ENCODE measurements around the gene DIP2C. TPM values are rescaled to one million over a fixed set of nuclear protein-coding genes. Genes with fewer than 3 reads are reported as not detected.

Gene DIP2C
- total RNA-seq, 1 experiment from 2014 or later: 11.4 TPM

DNA sequence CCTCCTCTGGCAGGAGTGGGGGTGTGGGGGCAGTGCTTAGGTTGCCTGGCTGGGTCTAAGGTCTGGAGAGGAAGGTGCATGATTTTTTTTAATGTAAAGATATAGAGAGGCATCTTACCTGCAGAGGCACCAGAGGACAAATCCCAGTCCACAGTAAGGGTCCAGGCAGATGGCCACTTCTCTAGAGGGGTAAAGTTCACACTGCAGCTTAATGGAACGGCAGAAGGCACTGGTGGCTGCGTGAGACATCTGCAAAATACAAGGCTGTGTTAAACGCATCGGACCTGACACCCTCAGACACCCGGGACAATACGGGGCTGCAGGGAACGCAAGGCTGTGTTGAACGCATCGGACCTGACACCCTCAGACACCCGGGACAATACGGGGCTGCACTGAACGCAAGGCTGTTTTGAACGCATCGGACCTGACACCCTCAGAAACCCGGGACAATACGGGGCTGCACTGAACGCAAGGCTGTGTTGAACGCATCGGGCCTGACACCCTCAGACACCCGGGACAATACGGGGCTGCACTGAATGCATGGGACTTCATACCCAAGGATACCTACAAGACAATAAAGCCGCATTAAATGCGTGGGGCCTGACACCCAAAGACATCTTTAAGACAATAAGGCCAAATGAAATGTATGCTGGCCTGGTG is 348.3 kb downstream of the DIP2C start:
- Histone ChIP-seq H3K4me3 (ENCODE audit: low read depth, low read length) (no peak overlapping the region), H3K9me3 (no peaks in the 10 kb centered on the region), H3K27me3 (replicated peaks; ENCODE audit: control insufficient read depth, insufficient read depth, low read length) (no peaks in the 10 kb centered on the region), H3K36me3 (ENCODE audit: control insufficient read depth, insufficient read depth, low read length) (peaks cover 9% of the 10 kb centered on the region), H3K4me1 (no peaks in the 10 kb centered on the region)
- POLR2A ChIA-PET: no interaction called here
- H3K36me3 Mint-ChIP-seq (ENCODE audit: insufficient read depth, unreplicated experiment): peaks cover 34% of the 10 kb centered on the region
- CTCF ChIA-PET: no interaction called here
- H3K9me3 Mint-ChIP-seq (ENCODE audit: unreplicated experiment): peaks cover 9% of the 10 kb centered on the region
- no peak overlapping the region for H3K27ac Mint-ChIP-seq (ENCODE audit: unreplicated experiment)
- no peak overlapping the region for H3K4me3 Mint-ChIP-seq (ENCODE audit: unreplicated experiment)
- TF ChIP-seq, protein P1, sequence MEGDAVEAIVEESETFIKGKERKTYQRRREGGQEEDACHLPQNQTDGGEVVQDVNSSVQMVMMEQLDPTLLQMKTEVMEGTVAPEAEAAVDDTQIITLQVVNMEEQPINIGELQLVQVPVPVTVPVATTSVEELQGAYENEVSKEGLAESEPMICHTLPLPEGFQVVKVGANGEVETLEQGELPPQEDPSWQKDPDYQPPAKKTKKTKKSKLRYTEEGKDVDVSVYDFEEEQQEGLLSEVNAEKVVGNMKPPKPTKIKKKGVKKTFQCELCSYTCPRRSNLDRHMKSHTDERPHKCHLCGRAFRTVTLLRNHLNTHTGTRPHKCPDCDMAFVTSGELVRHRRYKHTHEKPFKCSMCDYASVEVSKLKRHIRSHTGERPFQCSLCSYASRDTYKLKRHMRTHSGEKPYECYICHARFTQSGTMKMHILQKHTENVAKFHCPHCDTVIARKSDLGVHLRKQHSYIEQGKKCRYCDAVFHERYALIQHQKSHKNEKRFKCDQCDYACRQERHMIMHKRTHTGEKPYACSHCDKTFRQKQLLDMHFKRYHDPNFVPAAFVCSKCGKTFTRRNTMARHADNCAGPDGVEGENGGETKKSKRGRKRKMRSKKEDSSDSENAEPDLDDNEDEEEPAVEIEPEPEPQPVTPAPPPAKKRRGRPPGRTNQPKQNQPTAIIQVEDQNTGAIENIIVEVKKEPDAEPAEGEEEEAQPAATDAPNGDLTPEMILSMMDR (IDR thresholded peaks at IDR 0.05; ENCODE audit: insufficient read depth in 1 of 2, low read depth in 1 of 2, low read length in 1 of 2, severe bottlenecking in 1 of 2, unreplicated experiment in 1 of 2): no peak
- intact Hi-C loops (cut with micrococcal nuclease; ENCODE audit: unreplicated experiment): no loop called here
- BruUV-seq (replicated peaks): no TSS peak
- H3K4me1 Mint-ChIP-seq (ENCODE audit: low read depth, unreplicated experiment): no peaks in the 10 kb centered on the region
- no peak for DNase-seq
- no peaks in the 10 kb centered on the region for H3K27me3 Mint-ChIP-seq (ENCODE audit: insufficient read depth, unreplicated experiment)

DNA sequence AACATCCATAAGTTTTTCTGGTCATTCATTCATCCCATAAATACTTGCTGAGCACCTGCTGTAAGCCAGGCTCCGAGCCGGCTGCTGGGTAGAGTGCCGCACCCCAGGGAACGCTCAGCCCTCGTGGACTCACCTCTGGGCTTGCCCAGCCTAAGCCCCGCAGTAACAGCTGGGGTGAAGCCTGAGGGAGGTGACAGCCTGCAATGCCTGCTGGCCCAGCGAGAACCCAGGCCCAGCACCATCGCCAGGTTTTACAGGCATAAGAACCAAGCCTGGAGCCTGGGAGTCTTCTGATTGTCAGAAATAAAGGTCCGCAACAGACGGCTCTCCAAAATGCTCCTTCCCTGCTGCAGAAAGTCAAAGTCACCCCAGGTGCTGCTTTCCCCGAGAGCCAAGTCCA is 348.8 kb downstream of the DIP2C start:
- intact Hi-C loops (cut with micrococcal nuclease; ENCODE audit: unreplicated experiment): no loop called here
- H3K27me3 Mint-ChIP-seq (ENCODE audit: insufficient read depth, unreplicated experiment): no peaks in the 10 kb centered on the region
- CTCF ChIA-PET: no interaction called here
- H3K27ac Mint-ChIP-seq (ENCODE audit: unreplicated experiment): no peak overlapping the region
- Histone ChIP-seq H3K4me3 (ENCODE audit: low read depth, low read length) (no peak overlapping the region), H3K36me3 (ENCODE audit: control insufficient read depth, insufficient read depth, low read length) (peaks cover 9% of the 10 kb centered on the region), H3K9me3 (no peaks in the 10 kb centered on the region), H3K4me1 (no peaks in the 10 kb centered on the region), H3K27me3 (replicated peaks; ENCODE audit: control insufficient read depth, insufficient read depth, low read length) (no peaks in the 10 kb centered on the region)
- no peak for DNase-seq
- BruUV-seq (replicated peaks): no TSS peak
- H3K36me3 Mint-ChIP-seq (ENCODE audit: insufficient read depth, unreplicated experiment): peaks cover 34% of the 10 kb centered on the region
- no peaks in the 10 kb centered on the region for H3K4me1 Mint-ChIP-seq (ENCODE audit: low read depth, unreplicated experiment)
- peaks cover 9% of the 10 kb centered on the region for H3K9me3 Mint-ChIP-seq (ENCODE audit: unreplicated experiment)
- H3K4me3 Mint-ChIP-seq (ENCODE audit: unreplicated experiment): no peak overlapping the region
- POLR2A ChIA-PET: no interaction called here
- TF ChIP-seq, protein P1 (IDR thresholded peaks at IDR 0.05; ENCODE audit: insufficient read depth in 1 of 2, low read depth in 1 of 2, low read length in 1 of 2, severe bottlenecking in 1 of 2, unreplicated experiment in 1 of 2): no peak

DNA sequence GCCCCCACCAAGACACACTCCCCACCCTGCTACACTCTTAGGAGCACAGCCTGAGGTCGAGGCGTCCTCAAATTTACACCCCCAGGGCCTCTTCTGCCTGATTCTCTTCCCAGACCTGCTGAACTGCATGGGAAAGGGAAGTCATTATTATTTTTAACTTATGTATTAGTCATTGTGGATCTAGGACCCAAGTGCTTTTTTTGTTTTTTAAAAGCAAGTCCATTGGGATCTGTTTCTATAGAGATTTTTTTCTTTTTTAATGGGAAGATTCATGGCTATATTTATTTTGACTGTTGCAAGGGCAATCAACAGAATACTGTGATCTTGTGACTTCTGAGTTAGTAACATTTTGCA is 350.5 kb downstream of the DIP2C start:
- ChIA-PET CTCF (no interaction called here), POLR2A (no interaction called here)
- Mint-ChIP-seq H3K36me3 (ENCODE audit: insufficient read depth, unreplicated experiment) (peaks cover 34% of the 10 kb centered on the region), H3K27me3 (ENCODE audit: insufficient read depth, unreplicated experiment) (no peaks in the 10 kb centered on the region), H3K27ac (ENCODE audit: unreplicated experiment) (no peak overlapping the region), H3K4me3 (ENCODE audit: unreplicated experiment) (no peak overlapping the region), H3K9me3 (ENCODE audit: unreplicated experiment) (peaks cover 9% of the 10 kb centered on the region), H3K4me1 (ENCODE audit: low read depth, unreplicated experiment) (no peaks in the 10 kb centered on the region)
- Histone ChIP-seq H3K36me3 (ENCODE audit: control insufficient read depth, insufficient read depth, low read length) (peaks cover 9% of the 10 kb centered on the region), H3K27me3 (replicated peaks; ENCODE audit: control insufficient read depth, insufficient read depth, low read length) (no peaks in the 10 kb centered on the region), H3K9me3 (no peaks in the 10 kb centered on the region), H3K4me1 (no peaks in the 10 kb centered on the region), H3K4me3 (ENCODE audit: low read depth, low read length) (no peak overlapping the region)
- TF ChIP-seq, protein P1 (IDR thresholded peaks at IDR 0.05; ENCODE audit: insufficient read depth in 1 of 2, low read depth in 1 of 2, low read length in 1 of 2, severe bottlenecking in 1 of 2, unreplicated experiment in 1 of 2): no peak
- no peak for DNase-seq
- BruUV-seq (replicated peaks): no TSS peak
- intact Hi-C loops (cut with micrococcal nuclease; ENCODE audit: unreplicated experiment): no loop called here
